Testis (tissue), 2 donors: Measurements from ENCODE around the gene MLLT1.

ENCODE experiments used
- POLR2A ChIP-seq: fragments of 450-650 bp; IDR thresholded peaks from one replicate; pipeline ENCODE4 v1.6.1; 2017; ENCODE audit warnings: antibody characterized with exemption, mild to moderate bottlenecking, moderate library complexity
- TF ChIP-seq, protein P1 (sequence below), 3 experiments: fragments of 450-650 bp in 2 of 3; fragments of 200-600 bp in 1 of 3; sonication (generic) in 1 of 3; IDR thresholded peaks; one replicate each; pipeline ENCODE4 v1.5.1; 2016 to 2019; ENCODE audit warnings: antibody characterized with exemption in 3 of 3, mild to moderate bottlenecking in 2 of 3, moderate library complexity in 1 of 3

GRCh38 chr19:6252066-6252465 is 27.7 kb downstream of the MLLT1 start:
- TF ChIP-seq, protein P1, sequence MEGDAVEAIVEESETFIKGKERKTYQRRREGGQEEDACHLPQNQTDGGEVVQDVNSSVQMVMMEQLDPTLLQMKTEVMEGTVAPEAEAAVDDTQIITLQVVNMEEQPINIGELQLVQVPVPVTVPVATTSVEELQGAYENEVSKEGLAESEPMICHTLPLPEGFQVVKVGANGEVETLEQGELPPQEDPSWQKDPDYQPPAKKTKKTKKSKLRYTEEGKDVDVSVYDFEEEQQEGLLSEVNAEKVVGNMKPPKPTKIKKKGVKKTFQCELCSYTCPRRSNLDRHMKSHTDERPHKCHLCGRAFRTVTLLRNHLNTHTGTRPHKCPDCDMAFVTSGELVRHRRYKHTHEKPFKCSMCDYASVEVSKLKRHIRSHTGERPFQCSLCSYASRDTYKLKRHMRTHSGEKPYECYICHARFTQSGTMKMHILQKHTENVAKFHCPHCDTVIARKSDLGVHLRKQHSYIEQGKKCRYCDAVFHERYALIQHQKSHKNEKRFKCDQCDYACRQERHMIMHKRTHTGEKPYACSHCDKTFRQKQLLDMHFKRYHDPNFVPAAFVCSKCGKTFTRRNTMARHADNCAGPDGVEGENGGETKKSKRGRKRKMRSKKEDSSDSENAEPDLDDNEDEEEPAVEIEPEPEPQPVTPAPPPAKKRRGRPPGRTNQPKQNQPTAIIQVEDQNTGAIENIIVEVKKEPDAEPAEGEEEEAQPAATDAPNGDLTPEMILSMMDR (IDR thresholded peaks at IDR 0.05): no peak
- TF ChIP-seq POLR2A: no peak
